Activated effector memory CD4-positive, alpha-beta T cell treated with anti-CD3 and anti-CD28 coated beads, Interleukin-2, amount 50 U/mL, for 16 hours (primary cell): ENCODE results near the gene PYROXD2.
"Not testable (repeated sequence)": the region's sequence is repeated elsewhere in the genome, so short reads cannot be mapped to it uniquely, and the experiment has no call there.

Experiments
- DNase-seq: peaks from one replicate; pipeline ENCODE4 v3.0.0-alpha.2; 2020

The PYROXD2 gene

DNA sequence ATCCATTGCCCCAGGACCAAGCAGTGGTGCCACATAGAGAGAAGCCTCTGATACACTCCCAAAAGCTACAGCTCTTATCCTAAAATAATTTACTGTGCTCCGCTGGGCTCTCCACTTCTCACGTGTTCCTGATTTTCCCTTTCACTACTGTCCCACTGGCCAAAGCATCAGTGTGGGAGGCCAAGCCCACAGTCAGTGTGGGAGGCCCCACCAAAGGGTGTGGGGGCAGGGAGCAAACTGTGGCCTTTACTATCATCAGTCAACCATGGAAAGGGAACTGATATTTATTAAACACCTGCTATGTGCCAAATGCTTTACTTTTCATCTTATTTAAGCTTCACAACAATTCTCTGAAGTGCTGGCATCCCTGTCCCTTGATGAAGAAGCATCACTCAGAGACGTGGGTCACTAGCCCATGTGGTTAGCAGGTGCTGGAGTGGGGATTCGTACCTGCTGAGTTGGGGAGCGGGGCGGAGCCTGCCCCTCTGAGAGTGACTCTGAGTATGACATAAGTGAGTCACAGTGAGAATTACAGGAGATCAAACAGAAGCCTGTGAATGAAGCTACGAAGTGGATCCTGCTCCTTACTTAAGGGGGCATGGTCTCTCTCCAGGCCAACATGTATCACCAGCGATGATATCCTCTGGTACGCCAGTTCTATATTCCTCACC is 50.4 kb downstream of the PYROXD2 start:
- no peak for DNase-seq

DNA sequence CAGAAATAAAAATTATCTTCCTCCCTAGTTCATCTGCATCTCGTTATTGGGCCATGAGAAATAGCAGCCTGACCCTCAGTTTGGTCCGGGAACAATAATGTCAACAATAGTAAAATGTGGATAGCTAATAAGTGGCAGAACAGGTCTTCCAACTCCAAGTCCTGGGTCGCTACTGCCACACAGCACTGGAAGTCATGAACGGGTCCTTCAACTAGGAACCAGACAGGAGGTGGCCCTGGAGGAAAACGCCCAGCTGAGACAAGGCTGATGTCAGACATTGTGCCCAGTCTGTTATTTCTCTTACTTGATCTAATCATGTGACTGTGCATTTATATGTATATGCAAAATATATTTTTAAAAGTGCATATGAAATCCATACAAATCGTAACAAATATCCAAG is 51.8 kb downstream of the PYROXD2 start:
- DNase-seq, result no peak

DNA sequence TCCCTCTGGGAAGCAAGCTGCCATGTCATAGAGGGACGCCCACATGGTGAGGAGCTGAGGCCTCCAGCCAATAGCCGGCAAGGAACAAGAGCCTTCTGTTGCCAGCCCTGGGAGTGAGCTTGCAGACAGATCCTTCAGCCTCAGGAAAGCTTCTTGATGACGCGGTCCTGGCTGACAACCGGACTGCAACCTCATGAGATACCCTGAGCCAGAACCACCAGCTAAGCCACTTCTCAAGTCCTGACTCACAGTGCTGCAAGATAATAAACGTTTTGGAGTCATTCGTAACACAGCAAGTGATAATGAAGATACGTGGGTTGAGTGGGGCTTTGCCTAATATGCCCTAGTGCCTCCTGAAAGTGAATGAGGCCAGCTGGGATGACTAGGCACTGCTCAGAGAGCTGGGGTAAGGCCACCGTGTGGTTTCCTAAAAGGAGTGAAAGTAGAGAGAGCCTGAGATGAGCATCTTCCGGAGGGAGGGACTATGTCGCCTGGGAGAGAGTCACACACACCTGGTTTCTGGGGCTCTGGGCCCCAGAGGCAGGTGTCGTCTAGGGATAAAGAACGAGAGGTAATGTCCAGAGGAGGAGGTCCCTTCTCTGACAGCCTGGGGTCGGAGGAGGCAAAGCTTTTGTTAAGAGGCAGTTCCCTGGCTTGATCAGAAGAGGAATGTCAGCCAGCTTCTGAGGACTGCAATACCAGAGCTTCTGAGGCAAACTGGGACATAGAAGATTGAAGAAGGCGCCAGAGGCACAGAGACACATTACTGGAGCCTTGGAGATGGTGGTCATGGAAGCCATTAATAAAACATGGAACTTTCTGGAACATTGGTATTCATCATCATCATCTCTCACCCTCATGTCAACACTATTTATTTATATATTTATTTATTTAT is 53.6 kb downstream of the PYROXD2 start:
- no peak for DNase-seq

DNA sequence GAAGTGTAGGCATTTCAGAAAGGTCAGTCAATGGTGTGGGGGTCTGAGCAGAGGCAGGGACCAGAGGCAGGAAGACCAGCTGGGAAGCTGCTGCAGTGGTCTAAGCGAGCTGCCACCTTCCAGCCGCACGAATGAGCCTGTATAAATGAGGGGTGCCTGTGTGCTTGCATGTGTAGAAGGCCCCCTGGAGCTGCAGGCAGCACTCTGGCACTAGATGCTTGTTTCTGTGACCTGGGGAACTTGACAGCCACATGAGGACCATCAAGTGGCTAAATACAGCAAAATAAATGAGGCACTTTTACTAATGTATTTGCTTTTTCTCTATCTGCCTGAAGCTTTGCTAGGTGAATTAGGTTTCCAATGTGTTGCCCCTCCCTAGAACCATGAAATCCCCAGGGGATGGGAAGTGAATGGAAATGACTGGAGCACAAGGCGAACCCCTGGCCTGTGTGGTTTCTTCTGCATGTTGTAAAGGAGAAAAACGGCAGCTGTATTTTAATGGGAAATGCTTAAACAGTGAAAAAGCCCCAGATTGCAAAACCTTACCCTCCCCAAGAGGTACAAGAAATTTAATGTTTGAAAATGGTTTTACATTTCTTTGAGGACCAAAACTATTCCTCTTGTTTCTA is 57.7 kb downstream of the PYROXD2 start:
- DNase-seq, result no peak

DNA sequence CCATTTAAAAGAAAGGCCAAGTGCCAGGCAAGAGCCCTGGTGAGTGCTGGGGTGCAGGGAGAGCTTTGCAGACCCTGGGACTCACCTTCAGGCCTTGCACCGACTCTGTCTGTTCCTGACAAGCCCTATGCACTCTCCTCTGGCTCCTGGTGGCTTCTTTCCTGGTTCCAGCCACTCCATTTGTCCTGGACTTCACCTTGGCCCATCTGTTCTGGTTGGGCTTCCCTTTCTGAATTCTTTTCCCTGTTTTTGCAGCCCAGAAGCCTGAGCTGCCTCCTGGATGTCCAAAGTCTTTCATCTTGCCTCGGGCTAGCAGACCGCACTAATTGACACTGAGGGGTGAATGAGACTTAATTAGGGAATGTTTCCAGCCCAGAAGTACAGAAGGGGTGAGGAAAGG is 60.5 kb downstream of the PYROXD2 start:
- DNase-seq, result no peak

DNA sequence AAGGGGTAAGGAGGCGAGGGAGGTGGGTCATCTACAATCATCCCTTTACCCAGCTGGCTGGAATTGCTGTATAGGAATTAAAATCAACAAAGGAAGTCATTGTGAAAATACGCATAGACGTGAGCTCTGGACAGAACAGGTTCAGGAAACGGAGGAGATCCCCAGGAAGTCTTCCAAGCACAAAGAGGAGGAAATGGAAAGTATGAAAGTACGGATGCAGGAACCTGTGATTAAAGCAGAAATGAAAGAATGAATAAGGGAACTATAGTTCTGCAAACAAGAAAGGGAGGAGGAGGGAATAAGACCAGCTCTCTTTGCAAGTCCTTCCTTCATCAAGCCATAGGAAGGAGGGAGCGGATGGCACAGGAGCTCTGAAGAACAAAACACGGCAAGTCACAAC is 61.8 kb downstream of the PYROXD2 start:
- DNase-seq, result no peak

DNA sequence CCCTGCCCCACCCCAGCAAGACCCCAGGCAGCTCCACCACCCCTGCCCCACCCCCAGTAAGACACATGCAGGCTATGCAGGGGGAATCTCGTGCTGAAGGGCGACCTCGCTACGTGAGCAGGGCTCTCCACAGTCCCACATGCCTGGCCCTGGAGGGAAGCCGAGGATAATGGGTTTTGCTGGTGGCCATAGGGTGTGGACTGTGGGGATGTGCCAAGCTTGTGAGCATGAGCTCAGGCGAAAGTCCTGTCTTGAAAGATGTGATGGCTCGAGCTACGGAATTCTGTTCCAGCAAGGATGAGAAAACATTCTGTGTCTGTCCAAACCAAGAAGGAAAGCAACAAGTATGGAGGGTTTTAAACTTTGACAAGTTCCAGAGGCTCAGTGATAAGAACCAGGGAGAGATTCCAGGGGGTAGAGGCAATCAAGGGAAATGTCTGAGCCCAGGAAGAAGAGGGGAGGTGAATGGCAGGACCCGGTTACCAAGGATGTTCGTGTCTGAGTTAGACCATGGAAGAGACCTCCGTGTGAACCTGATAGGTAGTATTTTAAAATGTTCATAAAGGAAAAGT is 63.1 kb downstream of the PYROXD2 start:
- no peak for DNase-seq

DNA sequence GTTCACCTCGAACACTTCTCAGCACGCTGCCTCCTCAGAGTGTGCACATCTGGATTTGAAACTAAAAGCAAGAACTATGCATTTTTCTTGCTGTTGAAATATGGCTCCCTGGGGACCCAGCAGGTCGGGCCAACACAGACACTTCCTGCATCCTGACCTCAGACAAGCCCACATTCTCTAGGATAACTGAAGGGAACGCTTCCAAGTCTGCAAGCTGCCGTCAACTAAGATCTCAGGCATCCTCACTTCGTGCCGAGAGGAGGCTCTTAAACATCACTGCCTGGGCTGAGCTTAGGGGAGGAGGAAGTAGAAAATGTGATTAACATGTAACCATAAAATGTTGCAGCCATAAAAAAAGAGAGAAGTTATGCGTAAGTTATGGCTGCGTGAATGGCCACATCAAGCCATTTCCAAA is 65.5 kb downstream of the PYROXD2 start:
- no peak for DNase-seq

DNA sequence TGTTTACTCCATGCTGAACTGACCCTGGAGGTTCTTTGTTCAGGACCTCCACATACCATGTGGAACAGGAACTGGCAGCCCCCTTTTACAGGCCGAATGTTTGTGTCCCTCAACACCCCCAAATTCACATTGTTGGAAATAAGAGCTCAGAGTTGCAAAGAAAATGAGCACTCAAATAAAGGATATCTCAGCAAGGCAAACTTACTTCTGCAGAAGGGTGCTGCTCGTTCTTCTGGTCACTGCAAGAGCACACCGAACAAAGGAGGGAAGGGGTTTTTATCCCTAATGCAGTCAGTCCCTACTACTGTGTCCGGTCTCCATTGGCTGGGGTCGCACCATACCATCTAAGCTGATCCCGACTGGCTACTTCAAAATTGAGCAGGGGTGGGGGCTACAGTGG is 68.1 kb downstream of the PYROXD2 start:
- no peak for DNase-seq

DNA sequence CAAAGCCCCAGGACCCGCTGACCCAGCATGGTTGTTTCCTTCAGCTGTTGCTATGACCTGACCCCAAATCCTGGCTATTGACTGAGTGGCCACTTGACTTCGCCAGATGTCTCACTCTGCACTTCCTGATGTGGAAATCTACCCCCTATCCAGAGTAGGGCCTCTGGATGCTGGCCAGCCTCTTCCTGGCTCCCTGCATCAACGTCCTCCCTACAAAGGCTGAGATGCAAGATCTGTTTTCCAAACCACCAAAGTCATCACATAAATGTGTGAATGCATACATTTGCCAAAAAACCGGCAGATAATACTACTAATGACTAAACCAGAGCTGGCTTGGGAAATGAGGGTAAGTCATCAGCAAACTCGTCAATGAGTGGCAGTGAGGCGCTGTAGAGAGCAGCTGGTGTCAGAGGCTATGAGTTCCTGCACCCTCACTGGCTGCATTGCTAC is 70.4 kb downstream of the PYROXD2 start:
- no peak for DNase-seq

DNA sequence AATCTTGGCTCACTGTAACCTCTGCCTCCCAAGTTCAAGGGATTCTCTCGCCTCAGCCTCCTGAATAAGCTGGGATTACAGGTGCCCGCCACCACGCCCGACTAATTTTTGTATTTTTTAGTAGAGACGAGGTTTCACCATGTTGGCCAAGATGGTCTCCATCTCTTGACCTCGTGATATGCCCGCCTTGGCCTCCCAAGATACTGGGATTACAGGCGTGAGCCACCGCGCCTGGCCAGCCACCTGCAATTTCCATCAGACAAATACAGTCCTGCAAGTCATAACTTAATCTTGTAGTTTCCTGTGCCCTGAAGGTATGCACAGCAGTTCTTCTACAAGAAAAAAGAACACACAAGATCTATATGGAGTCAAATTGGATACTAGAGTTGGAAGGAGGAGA is 73.3 kb downstream of the PYROXD2 start:
- DNase-seq, result not testable (repeated sequence)

DNA sequence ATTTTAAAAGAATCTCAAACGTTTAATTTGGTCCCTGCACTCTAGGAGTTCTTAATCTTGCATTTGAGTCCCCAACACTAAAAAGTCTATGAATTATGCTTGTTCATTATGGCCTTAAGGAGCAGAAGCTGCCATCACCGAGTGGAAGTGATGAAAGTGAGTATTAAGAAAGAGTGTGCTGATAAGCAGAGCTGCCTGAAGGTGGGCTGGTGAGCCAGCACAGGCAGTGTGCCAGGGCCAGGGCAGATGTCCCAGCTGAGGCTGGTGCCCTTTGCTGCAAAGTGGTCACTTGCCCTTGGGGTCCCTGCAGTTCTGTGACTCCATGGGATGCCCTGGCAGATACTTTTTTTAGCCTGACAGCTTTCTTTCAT is 74.1 kb downstream of the PYROXD2 start:
- no peak for DNase-seq

DNA sequence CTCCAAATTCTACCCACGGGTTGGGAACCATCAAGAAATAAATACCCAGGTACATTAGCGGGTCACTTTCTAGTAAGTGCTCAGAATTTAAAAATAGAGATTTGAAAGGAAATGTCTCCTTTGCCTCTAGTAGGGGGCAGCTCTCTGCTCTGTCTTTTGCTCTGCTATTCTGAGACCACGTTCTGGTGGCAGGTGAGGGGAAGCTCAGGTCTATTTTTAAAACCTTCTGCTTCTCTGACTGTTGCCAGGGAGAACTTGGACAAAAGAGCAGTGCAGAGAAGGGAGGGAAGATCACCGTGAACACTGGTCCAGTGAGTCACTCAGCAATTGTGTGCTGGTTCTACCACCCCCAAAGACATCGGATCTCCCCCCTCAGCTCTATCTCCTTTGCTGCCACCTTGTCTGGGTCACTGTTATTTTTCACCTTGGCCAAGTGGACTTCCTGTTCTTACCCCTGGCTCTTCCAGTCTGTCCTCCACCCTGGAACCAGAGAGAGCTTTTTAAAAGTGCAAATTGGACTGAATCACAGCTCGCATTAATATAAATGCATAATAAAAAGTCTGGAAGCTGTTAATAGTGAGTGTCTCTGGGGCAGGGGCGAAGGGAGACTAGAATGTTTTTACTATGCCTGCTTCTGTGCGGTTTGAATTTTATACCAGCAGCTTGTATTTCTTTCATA is 74.6 kb downstream of the PYROXD2 start:
- no peak for DNase-seq

DNA sequence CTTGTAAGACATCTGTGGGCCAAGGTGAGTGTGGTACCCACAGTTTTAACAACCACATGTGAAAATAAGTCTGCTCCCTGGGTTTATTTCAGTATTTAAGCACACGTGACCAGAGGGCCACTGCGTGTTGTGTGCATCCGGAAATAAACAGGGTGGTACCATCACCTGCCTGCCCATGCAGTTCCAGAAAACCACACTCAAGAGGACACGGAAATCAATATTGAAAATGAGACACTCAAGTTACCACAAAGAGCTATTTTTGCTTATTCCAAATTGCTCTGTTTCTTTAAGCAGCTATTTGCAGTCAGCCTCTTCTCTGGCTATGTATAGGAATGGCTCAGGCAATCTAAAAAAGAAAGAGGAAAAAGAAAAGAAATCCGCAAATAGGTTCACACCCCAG is 75.2 kb downstream of the PYROXD2 start:
- no peak for DNase-seq

DNA sequence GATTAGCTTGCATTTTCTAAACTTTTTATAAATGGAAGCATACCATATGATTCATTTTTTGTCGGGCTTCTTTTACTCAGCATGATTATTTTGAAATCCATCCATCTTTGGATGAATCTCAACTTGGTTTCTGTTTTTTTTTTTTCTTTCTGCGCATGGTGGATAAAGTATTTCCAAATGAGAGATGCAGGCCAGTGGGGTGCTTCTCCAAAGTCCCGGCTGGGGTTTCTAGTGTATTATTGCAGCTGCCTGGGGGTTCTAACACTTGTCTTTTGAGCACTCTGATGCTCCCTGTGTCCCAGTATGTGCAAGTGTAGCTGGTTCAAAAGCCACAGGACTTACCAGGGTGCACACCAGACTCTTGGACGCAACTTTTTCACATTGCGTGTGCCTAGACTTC is 76.1 kb downstream of the PYROXD2 start:
- no peak for DNase-seq

DNA sequence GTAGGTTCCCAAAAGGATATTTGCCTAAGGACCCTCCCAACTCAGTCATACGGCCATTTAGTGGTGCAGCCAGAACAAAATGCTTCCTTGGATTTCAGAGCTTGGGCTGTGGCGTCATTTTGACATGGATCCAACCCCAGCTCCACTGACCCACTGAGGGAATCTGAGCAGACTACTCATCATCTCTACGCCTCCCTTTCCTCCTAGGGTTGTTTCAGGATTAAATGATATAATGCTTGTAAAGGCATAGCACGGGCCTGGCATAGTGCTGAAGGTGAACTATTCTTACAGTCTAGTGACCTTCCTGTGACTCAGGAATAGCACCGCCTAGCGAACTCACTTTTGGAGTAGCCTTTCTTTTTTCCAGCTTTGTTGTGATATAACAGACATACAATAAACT is 76.7 kb downstream of the PYROXD2 start:
- no peak for DNase-seq

DNA sequence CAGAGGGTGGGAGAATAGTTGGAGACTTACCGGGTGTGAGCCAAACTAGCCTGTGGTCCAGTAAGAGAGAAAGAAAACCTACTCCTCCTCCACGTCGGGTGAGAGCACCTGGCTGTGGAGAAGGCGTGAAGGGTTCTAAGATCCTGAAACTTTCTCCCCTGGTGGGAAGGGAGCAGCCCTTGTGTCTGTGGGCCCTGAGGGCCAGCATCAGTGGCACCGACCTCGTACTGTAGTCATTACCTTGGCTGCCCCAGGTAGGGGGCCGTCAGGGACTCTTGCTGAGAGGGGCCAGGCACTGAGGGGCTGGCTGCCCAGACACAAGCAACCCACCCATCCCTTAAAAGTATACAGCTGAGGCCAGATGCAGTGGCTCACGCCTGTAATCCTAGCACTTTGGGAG is 77.5 kb downstream of the PYROXD2 start:
- no peak for DNase-seq
